Measurements from ENCODE around the gene ACVRL1.

GRCh38 chr12:51915003-51915625 lies 7.8 kb downstream of the ACVRL1 start:
- no peak for TF ChIP-seq GATA2 (IDR thresholded peaks at IDR 0.05; ENCODE audit: low read depth, low read length)
- TF ChIP-seq GATA3 (IDR thresholded peaks at IDR 0.05; ENCODE audit: low read depth, low read length), result no peak

All from SH-SY5Y (cell line).